Measurements from ENCODE around the gene P2RX3. TPM values are rescaled to one million over a fixed set of nuclear protein-coding genes. Genes with fewer than 3 reads are reported as not detected.

Gene P2RX3
- total RNA-seq, 1 donor: not detected

DNA sequence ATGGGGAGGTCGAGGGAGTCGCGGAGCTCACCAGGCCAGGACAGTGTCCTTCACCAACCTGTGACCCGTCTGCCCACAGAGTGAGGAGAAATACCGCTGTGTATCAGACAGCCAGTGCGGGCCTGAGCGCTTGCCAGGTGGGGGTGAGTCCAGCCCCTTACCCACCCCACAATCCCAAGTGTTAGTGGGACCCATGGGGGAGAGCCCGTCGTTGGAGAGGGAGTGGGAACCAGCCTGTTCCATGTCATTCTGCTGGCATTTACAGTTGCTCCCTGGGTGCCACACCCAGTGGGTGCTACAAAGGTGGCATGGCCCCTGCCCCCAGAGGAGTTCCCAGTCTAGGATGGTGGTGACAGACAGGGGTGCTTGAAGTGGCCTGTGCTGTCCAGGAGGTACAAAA is 9.2 kb downstream of the P2RX3 start:
- no peaks in the 10 kb centered on the region for H3K4me1 ChIP-seq (ENCODE audit: insufficient read depth, low read length)
- H3K27me3 ChIP-seq (ENCODE audit: insufficient read depth, low read length): no peaks in the 10 kb centered on the region
- H3K9me3 ChIP-seq (ENCODE audit: low read depth, low read length): no peaks in the 10 kb centered on the region
- H3K4me3 ChIP-seq (ENCODE audit: low read length): no peak overlapping the region

DNA sequence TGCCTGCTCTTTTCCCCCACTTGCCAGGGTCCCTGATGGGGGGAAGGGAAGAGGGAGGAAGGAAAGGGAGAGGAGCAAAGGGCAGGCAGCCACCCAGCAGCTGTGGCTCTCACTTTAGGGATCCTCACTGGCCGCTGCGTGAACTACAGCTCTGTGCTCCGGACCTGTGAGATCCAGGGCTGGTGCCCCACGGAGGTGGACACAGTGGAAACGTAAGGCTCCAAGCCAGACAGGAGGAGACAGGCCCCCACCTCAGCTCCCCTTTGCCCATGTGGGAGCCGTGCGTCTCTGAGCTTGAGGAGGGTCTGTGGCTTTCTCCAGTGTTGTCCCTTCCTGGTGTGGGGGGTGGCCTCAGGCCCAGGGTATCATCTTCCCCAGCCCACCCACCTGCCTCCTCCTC is 9.9 kb downstream of the P2RX3 start:
- Histone ChIP-seq H3K4me3 (ENCODE audit: low read length) (no peak overlapping the region), H3K9me3 (ENCODE audit: low read depth, low read length) (no peaks in the 10 kb centered on the region), H3K4me1 (ENCODE audit: insufficient read depth, low read length) (no peaks in the 10 kb centered on the region), H3K27me3 (ENCODE audit: insufficient read depth, low read length) (no peaks in the 10 kb centered on the region)

DNA sequence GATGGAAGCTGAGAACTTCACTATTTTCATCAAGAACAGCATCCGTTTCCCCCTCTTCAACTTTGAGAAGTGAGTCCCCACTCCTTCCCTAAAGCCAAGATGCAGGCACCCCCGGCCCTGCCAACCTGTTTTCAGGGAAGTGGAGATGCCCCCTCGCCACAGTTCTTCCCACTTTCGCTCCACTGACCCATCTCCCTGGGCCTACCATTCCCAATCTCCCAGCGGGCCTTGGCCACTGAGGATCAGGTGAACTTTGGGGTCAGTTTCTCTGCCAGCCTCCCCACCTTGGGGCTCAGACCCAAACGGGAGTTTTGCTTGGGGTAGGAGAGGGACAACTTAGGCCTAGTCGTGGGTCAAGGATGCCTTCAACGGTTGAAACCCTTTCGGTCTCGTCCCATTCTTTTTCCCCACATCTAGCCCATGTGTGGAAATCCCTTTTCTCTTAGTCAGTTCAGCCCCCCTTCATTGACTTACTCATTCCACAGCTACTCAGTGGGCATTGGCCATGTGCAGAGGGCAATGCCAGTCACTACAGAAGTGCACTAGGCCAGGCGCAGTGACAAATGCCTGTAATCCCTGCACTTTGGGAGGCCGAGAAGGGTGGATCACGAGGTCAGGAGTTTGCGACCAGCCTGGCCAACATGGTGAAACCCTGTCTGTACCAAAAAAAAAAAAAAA is 10.6 kb downstream of the P2RX3 start:
- Histone ChIP-seq H3K4me1 (ENCODE audit: insufficient read depth, low read length) (no peaks in the 10 kb centered on the region), H3K27me3 (ENCODE audit: insufficient read depth, low read length) (no peaks in the 10 kb centered on the region), H3K4me3 (ENCODE audit: low read length) (no peak overlapping the region), H3K9me3 (ENCODE audit: low read depth, low read length) (no peaks in the 10 kb centered on the region)

- Histone ChIP-seq H3K4me1 (ENCODE audit: insufficient read depth, low read length) (peaks cover 7% of the 10 kb centered on the region), H3K27me3 (ENCODE audit: insufficient read depth, low read length) (no peaks in the 10 kb centered on the region), H3K4me3 (ENCODE audit: low read length) (no peak overlapping the region), H3K9me3 (ENCODE audit: low read depth, low read length) (no peaks in the 10 kb centered on the region)
Measured at GRCh38 chr11:57349491-57350274, 11.5 kb downstream of the P2RX3 start.

DNA sequence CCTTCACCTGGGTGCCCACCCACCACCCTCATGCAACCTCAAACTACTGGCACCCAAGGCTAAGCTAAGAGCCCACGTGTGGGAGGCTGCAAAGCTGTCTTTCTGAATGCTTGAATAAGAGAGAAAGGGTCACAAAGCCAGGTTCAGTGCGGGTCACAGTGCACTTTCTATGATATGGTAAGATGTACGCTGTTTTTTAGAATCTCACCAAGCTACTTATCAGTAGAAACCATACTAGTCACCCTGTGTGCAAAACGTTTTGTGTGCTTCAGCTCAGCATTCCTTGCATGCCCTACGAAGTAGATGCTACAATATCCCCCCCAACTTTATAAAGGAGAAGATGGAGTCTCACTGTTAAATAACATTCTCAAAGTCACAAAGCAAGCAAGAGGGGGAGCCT is 14.9 kb downstream of the P2RX3 start:
- Histone ChIP-seq H3K4me3 (ENCODE audit: low read length) (no peak overlapping the region), H3K4me1 (ENCODE audit: insufficient read depth, low read length) (peaks cover 22% of the 10 kb centered on the region), H3K27me3 (ENCODE audit: insufficient read depth, low read length) (no peaks in the 10 kb centered on the region), H3K9me3 (ENCODE audit: low read depth, low read length) (no peaks in the 10 kb centered on the region)

- Histone ChIP-seq H3K9me3 (ENCODE audit: low read depth, low read length) (no peaks in the 10 kb centered on the region), H3K4me3 (ENCODE audit: low read length) (no peak overlapping the region), H3K4me1 (ENCODE audit: insufficient read depth, low read length) (peaks cover 22% of the 10 kb centered on the region), H3K27me3 (ENCODE audit: insufficient read depth, low read length) (no peaks in the 10 kb centered on the region)
Measured at GRCh38 chr11:57353446-57353845, 15.3 kb downstream of the P2RX3 start.

GRCh38 chr11:57353852-57354251 is 15.7 kb downstream of the P2RX3 start:
- no peak overlapping the region for H3K4me3 ChIP-seq (ENCODE audit: low read length)
- no peaks in the 10 kb centered on the region for H3K27me3 ChIP-seq (ENCODE audit: insufficient read depth, low read length)
- no peaks in the 10 kb centered on the region for H3K9me3 ChIP-seq (ENCODE audit: low read depth, low read length)
- H3K4me1 ChIP-seq (ENCODE audit: insufficient read depth, low read length): peaks cover 22% of the 10 kb centered on the region

DNA sequence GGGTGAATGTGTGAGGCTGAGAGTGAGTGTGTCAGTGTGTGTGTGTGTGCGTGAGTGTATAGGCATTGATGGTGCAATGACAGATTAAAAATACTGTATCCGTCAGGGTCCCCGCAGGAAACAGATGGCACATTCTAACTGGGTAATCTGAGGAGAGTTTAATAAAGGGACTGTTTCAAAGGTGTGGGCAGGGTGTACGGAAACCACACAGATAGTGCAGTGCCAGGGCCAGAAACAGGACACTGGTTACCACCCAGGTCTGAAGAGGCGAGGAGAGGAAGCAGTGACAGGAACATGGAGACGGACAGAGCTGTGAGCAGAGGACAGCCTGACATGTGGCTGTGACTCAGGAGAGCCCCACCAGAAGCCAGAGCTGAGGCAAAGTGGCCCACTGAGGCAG is 16.5 kb downstream of the P2RX3 start:
- H3K9me3 ChIP-seq (ENCODE audit: low read depth, low read length): no peaks in the 10 kb centered on the region
- no peak overlapping the region for H3K4me3 ChIP-seq (ENCODE audit: low read length)
- no peaks in the 10 kb centered on the region for H3K27me3 ChIP-seq (ENCODE audit: insufficient read depth, low read length)
- H3K4me1 ChIP-seq (ENCODE audit: insufficient read depth, low read length): peaks cover 22% of the 10 kb centered on the region

- no peaks in the 10 kb centered on the region for H3K9me3 ChIP-seq (ENCODE audit: low read depth, low read length)
- peaks cover 22% of the 10 kb centered on the region for H3K4me1 ChIP-seq (ENCODE audit: insufficient read depth, low read length)
- H3K4me3 ChIP-seq (ENCODE audit: low read length): no peak overlapping the region
- H3K27me3 ChIP-seq (ENCODE audit: insufficient read depth, low read length): no peaks in the 10 kb centered on the region
Measured at GRCh38 chr11:57356268-57356667, 18.1 kb downstream of the P2RX3 start.

- Histone ChIP-seq H3K27me3 (ENCODE audit: insufficient read depth, low read length) (no peaks in the 10 kb centered on the region), H3K9me3 (ENCODE audit: low read depth, low read length) (no peaks in the 10 kb centered on the region), H3K4me3 (ENCODE audit: low read length) (no peak overlapping the region), H3K4me1 (ENCODE audit: insufficient read depth, low read length) (peaks cover 22% of the 10 kb centered on the region)
Measured at GRCh38 chr11:57357310-57357709, 19.2 kb downstream of the P2RX3 start.

DNA sequence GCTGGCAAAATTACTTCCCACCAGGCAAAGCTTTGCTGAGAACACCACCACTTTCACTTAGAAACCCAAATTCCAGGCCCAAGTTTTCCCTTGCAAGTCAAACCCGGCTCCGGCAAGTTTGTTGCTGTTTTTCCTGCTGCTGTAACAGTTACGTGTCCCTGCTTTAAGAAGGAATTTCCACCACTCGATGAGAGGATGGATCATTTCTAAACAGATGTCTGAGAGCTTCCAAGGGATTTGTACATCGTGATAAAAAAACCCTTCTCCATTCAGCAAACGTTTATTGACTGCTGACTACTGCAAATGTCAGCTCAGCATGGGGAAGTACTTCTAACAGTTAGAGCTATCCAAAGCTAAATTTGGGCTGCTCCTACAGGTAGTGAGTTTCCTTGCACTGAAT is 19.7 kb downstream of the P2RX3 start:
- no peaks in the 10 kb centered on the region for H3K27me3 ChIP-seq (ENCODE audit: insufficient read depth, low read length)
- H3K4me1 ChIP-seq (ENCODE audit: insufficient read depth, low read length): peaks cover 22% of the 10 kb centered on the region
- H3K4me3 ChIP-seq (ENCODE audit: low read length): no peak overlapping the region
- H3K9me3 ChIP-seq (ENCODE audit: low read depth, low read length): no peaks in the 10 kb centered on the region

DNA sequence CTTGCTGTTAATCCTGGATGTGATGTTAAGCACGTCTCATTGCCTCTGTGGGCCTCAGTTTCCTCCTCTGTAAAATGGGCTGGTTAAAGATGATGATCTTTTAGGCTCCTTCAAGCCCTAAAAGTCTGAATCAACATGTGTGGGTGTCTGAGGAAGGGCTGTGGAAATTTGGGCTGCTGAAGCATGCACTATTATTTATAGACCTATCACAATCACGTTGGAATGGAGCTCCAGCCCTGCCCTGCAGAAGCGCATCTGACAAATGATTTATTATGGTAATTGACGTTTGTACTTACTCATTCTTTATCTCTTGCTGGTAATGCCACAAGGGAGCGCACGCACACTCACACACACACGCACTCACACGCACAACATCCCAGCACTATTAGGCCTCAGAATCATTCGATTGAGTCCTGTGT is 20.4 kb downstream of the P2RX3 start:
- no peaks in the 10 kb centered on the region for H3K27me3 ChIP-seq (ENCODE audit: insufficient read depth, low read length)
- no peaks in the 10 kb centered on the region for H3K9me3 ChIP-seq (ENCODE audit: low read depth, low read length)
- H3K4me1 ChIP-seq (ENCODE audit: insufficient read depth, low read length): peaks cover 22% of the 10 kb centered on the region
- H3K4me3 ChIP-seq (ENCODE audit: low read length): no peak overlapping the region

- no peak overlapping the region for H3K4me3 ChIP-seq (ENCODE audit: low read length)
- H3K9me3 ChIP-seq (ENCODE audit: low read depth, low read length): no peaks in the 10 kb centered on the region
- peaks cover 22% of the 10 kb centered on the region for H3K4me1 ChIP-seq (ENCODE audit: insufficient read depth, low read length)
- H3K27me3 ChIP-seq (ENCODE audit: insufficient read depth, low read length): no peaks in the 10 kb centered on the region
Measured at GRCh38 chr11:57358991-57359390, 20.8 kb downstream of the P2RX3 start.

DNA sequence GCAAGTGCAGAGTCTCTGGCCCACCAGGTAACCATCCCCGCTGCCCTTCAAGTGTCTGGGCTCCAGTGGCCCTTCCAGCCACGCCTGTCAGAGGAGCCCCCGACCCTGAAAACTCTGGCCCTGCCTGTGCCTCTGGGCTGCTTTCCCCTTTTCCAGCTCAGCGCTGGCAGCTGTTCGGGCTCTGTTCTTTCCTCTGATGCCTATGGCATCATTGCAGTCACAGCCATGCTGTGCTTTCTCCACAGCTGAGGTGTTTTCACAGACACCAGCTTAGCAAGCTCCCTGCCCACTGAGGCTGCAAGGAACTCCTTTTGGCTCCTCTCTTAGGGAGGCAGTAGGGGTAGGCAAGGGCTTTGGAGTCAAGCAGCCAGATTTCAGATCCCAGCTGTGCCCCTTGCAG is 21.2 kb downstream of the P2RX3 start:
- peaks cover 18% of the 10 kb centered on the region for H3K4me1 ChIP-seq (ENCODE audit: insufficient read depth, low read length)
- no peak overlapping the region for H3K4me3 ChIP-seq (ENCODE audit: low read length)
- no peaks in the 10 kb centered on the region for H3K9me3 ChIP-seq (ENCODE audit: low read depth, low read length)
- no peaks in the 10 kb centered on the region for H3K27me3 ChIP-seq (ENCODE audit: insufficient read depth, low read length)

- no peak overlapping the region for H3K4me3 ChIP-seq (ENCODE audit: low read length)
- H3K4me1 ChIP-seq (ENCODE audit: insufficient read depth, low read length): peaks cover 11% of the 10 kb centered on the region
- H3K27me3 ChIP-seq (ENCODE audit: insufficient read depth, low read length): no peaks in the 10 kb centered on the region
- no peaks in the 10 kb centered on the region for H3K9me3 ChIP-seq (ENCODE audit: low read depth, low read length)
Measured at GRCh38 chr11:57359896-57360690, 21.9 kb downstream of the P2RX3 start.

Data from mononuclear cell (primary cell).